Left cardiac atrium (tissue), 4 donors: ENCODE results near the gene PRDM16. TPM values are rescaled to one million over a fixed set of nuclear protein-coding genes. Genes with fewer than 3 reads are reported as not detected.

Experiments used
- ATAC-seq, 2 donors: fragments of 200-7000 bp; cut with Tn5 transposase; one replicate each; pipeline ENCODE4 v1.9.1; 2020; ENCODE audit warnings: mild to moderate bottlenecking in 2 of 2, moderate library complexity in 2 of 2
- DNase-seq: peaks from one replicate; pipeline ENCODE4 v3.0.0-alpha.2; 2020
- intact Hi-C, 2 donors: fragments of 100-400 bp; cut with DNase I; formaldehyde crosslinking; loops; one replicate each; pipeline versions ENCODE4 v1.14.1 to v1.15.1; 2022 to 2023
- total RNA-seq, 2 donors: library from RNA; stranded (reverse); fragmentation: NEBNext Ultra II Directional; extraction: Animal tissue kit (Norgen Biotek cat#: 25700); gene quantifications; one replicate each; pipeline ENCODE4 v1.2.1, GENCODE V29; 2021
- donor health status: DM: no; HTN: yes; CAD: no.
- donor health status: DM: no; HTN: yes; CAD: no; lungs with severe emphysema.
- donor health status: DM: yes; HTN: yes; CAD: no.
- donor health status: Dilated cardiomyopathy.

PRDM16 gene
- total RNA-seq, 2 donors from 2014 or later, result 0.99 to 1.2 TPM

DNA sequence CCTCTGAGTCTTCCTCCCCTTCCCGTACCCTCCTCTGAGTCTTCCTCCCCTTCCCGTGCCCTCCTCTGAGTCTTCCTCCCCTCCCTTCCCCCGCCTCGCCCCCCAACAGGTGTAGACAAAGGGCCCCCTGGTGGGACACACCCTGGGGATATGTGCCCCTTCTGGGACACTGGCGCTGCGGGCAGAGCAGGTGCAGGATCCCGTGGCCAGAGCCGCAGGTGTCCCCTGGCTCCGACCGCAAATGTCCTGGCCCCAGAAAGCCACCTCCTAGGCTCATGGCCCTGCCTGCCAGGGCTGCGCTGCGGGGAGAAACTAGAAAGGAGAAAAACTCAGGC, 334.0 kb downstream of the PRDM16 start:
- DNase-seq, result no peak
- no peak for ATAC-seq
- intact Hi-C loops, result loop anchor here in 1 of 2 donors (10.0 kb wide), 1 partner anchor 338 kb away; the partner anchor contains the start of gene PRDM16

GRCh38 chr1:3403388-3404231, 334.6 kb downstream of the PRDM16 start:
- intact Hi-C loops, result loop anchor here in 1 of 2 donors (10.0 kb wide), 1 partner anchor 339 kb away; the partner anchor contains the start of gene PRDM16
- no peak for ATAC-seq
- DNase-seq, result no peak

- intact Hi-C loops, result loop anchor here in 1 of 2 donors (10.0 kb wide), 1 partner anchor 340 kb away; the partner anchor contains the start of gene PRDM16
Observed at GRCh38 chr1:3404301-3404700, 335.3 kb downstream of the PRDM16 start.

GRCh38 chr1:3404801-3405200, 335.8 kb downstream of the PRDM16 start:
- intact Hi-C loops, result loop anchor here in 1 of 2 donors (10.0 kb wide), 1 partner anchor 340 kb away; the partner anchor contains the start of gene PRDM16
- ATAC-seq (no peak), DNase-seq (no peak)

More at GRCh38 chr1:3404301-3404700, 335.3 kb downstream of the PRDM16 start:
- DNase-seq (no peak), ATAC-seq (no peak)

DNA sequence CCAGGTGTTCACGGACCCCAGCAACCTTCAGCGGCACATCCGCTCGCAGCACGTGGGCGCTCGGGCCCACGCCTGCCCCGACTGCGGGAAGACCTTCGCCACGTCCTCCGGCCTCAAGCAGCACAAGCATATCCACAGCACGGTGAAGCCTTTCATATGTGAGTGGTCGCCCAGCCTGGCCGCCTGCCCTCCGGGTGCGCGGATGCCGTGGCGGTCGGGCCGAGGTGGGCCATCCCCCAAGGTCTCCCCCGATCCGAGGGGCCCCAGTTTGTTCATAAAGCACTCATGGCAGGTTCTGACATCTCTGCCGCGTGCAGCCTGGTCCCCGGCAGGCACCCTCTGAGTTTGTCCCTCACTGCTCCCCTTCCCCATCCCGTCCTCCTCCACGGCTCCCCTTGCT, 336.5 kb downstream of the PRDM16 start:
- no peak for DNase-seq
- ATAC-seq, result no peak
- intact Hi-C loops, result loop anchor here in 1 of 2 donors (10.0 kb wide), 1 partner anchor 341 kb away; the partner anchor contains the start of gene PRDM16

DNA sequence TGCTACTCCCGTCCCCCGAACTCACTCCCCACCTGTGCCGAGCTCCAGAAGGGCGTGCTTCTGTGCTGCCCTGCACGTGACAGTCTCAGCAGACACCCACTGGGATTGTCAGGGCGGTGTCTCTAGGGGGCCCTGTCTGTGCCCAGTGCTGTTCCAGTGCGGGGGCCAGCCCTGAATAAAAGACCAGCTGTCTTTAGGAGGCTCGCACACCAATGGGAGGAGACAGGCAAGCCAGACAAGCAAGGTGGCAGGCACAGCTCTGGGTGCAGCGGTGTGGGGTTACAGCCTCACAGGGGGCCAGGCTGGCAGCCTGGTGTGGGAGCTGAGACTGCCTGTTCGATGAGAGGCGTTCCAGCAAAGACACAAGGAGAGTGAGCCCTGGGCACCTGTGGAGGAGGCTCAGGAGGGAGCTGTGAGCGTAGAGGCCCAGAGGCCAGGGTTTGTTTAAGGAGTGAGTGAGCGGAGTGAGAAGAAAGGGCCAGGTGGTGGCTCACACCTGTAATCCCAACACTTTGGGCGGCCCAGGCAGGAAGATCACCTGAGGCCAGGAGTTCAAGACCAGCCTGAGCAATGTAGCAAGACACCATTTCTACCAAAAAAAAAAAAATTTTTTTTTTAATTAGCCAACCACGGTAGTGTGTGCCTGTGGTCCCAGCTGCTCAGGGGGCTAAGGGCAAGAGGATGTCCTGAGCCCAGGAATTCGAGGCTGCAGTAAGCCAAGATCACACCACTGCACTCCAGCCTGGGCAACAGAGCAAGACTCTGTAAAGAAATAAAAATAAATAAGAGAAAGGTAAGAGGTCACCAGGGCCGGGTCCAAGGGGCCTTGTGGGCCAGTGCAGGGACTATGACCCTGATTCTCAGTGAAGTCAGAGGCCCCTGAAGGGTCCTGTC, 337.2 kb downstream of the PRDM16 start:
- no peak for ATAC-seq
- intact Hi-C loops, result loop anchor here in 1 of 2 donors (10.0 kb wide), 1 partner anchor 341 kb away; the partner anchor contains the start of gene PRDM16
- DNase-seq, result no peak

GRCh38 chr1:3407021-3407420, 338.0 kb downstream of the PRDM16 start:
- DNase-seq (no peak), ATAC-seq (no peak)
- intact Hi-C loops, result loop anchor here in 1 of 2 donors (10.0 kb wide), 1 partner anchor 342 kb away; the partner anchor contains the start of gene PRDM16

- ATAC-seq, result no peak
- intact Hi-C loops, result loop anchor here in 1 of 2 donors (10.0 kb wide), 1 partner anchor 344 kb away; the partner anchor contains the start of gene PRDM16
- no peak for DNase-seq
Observed at GRCh38 chr1:3408751-3409266, 339.8 kb downstream of the PRDM16 start.

- DNase-seq, result no peak
- no peak for ATAC-seq
- intact Hi-C loops, result loop anchor here (1.0 to 10.0 kb wide), 3 partner anchors 345 to 397 kb away; partner anchors contain the start of gene PRDM16 (in 1 of the 2)
Observed at GRCh38 chr1:3409366-3410141, 340.6 kb downstream of the PRDM16 start.

DNA sequence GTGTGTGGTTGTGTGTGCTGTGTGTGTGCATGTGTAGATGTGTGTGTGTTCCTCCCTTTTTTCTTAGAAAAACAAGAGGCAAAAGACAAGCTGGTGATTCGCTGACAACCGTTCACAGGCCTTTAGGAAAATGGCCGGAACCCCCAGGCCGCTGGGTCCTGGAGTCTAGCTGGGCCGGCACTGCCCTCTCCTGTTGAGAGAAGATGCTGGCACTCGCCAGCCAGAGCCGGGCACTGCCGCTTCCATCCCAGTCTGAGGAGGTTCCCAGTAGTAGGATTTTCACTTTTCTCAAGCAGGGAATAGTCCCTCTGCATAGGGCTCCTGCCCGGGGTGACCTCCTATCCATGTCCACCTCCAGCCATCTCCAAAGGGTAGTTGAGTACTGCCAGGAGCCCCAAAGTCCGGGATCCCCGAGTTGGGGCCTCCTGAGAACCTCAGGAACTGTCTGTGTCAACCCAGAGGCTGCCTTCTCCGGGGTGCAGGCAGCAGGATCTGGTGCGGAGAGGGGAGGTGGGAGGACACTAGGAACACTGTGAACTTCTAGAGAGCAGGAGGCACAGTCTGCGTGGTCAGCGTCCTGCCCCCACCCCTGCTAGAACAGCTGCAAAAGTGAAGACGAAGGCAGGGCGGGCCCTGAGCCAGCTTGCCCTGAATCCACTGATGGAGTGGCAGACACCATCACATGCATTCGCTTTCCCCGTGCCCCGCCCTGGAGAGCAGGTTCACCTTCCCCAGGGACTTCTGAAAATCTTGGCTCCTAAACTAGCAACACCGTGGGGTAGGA, 341.3 kb downstream of the PRDM16 start:
- intact Hi-C loops, result loop anchor here (1.0 to 5.0 kb wide), 2 partner anchors 398 kb away; no protein-coding TSS in a partner anchor
- peak; percentile 88 to 94 for ATAC-seq
- DNase-seq, result peak; percentile 80

- intact Hi-C loops, result loop anchor here in 1 of 2 donors (5.0 kb wide), 1 partner anchor 400 kb away; no protein-coding TSS in a partner anchor
- DNase-seq, result no peak
- ATAC-seq, result no peak
Observed at GRCh38 chr1:3411806-3412205, 342.8 kb downstream of the PRDM16 start.

DNA sequence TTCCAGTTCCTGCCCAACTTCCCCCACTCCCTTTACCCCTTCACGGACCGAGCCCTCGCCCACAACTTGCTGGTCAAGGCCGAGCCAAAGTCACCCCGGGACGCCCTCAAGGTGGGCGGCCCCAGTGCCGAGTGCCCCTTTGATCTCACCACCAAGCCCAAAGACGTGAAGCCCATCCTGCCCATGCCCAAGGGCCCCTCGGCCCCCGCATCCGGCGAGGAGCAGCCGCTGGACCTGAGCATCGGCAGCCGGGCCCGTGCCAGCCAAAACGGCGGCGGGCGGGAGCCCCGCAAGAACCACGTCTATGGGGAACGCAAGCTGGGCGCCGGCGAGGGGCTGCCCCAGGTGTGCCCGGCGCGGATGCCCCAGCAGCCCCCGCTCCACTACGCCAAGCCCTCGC, 343.4 kb downstream of the PRDM16 start:
- no peak for DNase-seq
- intact Hi-C loops, result loop anchor here in 1 of 2 donors (5.0 kb wide), 1 partner anchor 400 kb away; no protein-coding TSS in a partner anchor

DNA sequence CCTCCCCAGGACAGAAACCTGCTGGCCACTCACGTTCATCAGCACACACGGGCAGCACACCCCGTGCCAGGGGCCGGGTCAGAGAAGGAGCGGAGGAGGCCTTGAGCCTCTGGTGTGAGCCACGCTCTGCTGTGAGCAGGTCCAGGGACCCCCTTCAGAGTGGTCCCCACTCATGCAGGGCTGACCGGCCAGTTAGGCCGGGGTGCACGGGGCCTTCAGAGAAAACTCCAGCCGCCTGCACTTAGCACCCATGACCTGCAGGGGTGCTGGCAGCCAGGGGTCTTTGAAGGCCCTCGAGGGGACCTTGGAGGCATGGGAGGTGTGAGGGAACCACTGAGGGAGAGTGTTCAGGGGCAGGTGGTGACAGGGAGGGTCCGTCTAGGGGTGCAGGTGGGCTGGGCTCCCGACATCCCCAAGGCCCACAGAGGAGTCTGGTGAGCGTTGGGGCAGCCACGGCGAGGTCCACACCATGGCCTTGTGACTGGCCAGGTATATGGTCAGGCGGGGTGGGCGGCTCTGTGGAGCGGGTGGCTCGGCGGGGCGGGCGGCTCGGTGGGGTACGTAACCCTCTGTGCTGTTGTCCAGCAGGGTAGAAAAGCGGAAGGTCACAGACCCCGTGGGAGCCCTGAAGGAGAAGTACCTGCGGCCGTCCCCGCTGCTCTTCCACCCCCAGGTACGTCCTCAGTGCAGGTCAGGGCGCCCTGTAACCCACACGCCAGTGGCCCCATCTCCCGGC, 345.1 kb downstream of the PRDM16 start:
- DNase-seq, result no peak
- ATAC-seq, result no peak
- intact Hi-C loops, result loop anchor here in 1 of 2 donors (5.0 kb wide), 1 partner anchor 402 kb away; no protein-coding TSS in a partner anchor

More for the DNA sequence above, 343.4 kb downstream of the PRDM16 start:
- ATAC-seq, result no peak

- ATAC-seq, result peak; percentile 54 to 60
- intact Hi-C loops, result no loop called here
Observed at GRCh38 chr1:3415260-3416090, 346.5 kb downstream of the PRDM16 start.

GRCh38 chr1:3417082-3417739, 348.2 kb downstream of the PRDM16 start:
- DNase-seq (no peak), ATAC-seq (no peak)
- intact Hi-C loops, result no loop called here

More at GRCh38 chr1:3415260-3416090, 346.5 kb downstream of the PRDM16 start:
- peak; percentile 46 for DNase-seq
